RPMI7951 (cell line): ENCODE data around the gene CERK. TPM values are rescaled to one million over a fixed set of nuclear protein-coding genes. Genes with fewer than 3 reads are reported as not detected.
A peak's percentile ranks its signal among the peaks of the same experiment; 100 is the strongest.
"Not testable (repeated sequence)": the region's sequence is repeated elsewhere in the genome, so short reads cannot be mapped to it uniquely, and the experiment has no call there.

Source experiments
- DNase-seq: peaks from one replicate; pipeline ENCODE4 v3.0.0-alpha.2; 2012; ENCODE audit warnings: low read depth
- total RNA-seq: library from RNA; depleted of rRNA; stranded (reverse); fragments of >200 nt; shearing (Covaris generic); gene quantifications from 2 replicates; pipeline ENCODE4 v1.2.3, GENCODE V29; 2014; rRNA removed

Gene CERK
- 24.0 and 31.1 TPM in 2 replicates for total RNA-seq

GRCh38 chr22:46737976-46738646 lies at the start of gene CERK:
TSS of gene CERK (minus strand) at chr22:46738252. CDS start at chr22:46738148, 104 bp downstream.
- peak; percentile 69 for DNase-seq

- DNase-seq, result no peak
These were observed 45.7 kb upstream of the CERK start for GRCh38 chr22:46783721-46784120.

GRCh38 chr22:46782200-46782599 lies 44.1 kb upstream of the CERK start:
- not testable (repeated sequence) for DNase-seq

- no peak for DNase-seq
These were observed 43.2 kb upstream of the CERK start for GRCh38 chr22:46781291-46781690.

GRCh38 chr22:46780453-46780852 lies 42.4 kb upstream of the CERK start:
- DNase-seq, result no peak

GRCh38 chr22:46779651-46780050 lies 41.6 kb upstream of the CERK start:
- no peak for DNase-seq

- no peak for DNase-seq
These were observed 41.0 kb upstream of the CERK start for GRCh38 chr22:46779023-46779422.

- DNase-seq, result no peak
These were observed 39.5 kb upstream of the CERK start for GRCh38 chr22:46777609-46777970.

- DNase-seq, result no peak
These were observed 39.0 kb upstream of the CERK start for GRCh38 chr22:46776876-46777608.

- DNase-seq, result no peak
These were observed 38.1 kb upstream of the CERK start for GRCh38 chr22:46775850-46776826.

GRCh38 chr22:46774980-46775849 lies 37.2 kb upstream of the CERK start:
- no peak for DNase-seq

GRCh38 chr22:46774253-46774979 lies 36.4 kb upstream of the CERK start:
- no peak for DNase-seq

- DNase-seq, result no peak
These were observed 35.0 kb upstream of the CERK start for GRCh38 chr22:46773076-46773475.

- DNase-seq, result no peak
These were observed 32.7 kb upstream of the CERK start for GRCh38 chr22:46770726-46771125.

- DNase-seq, result no peak
These were observed 32.1 kb upstream of the CERK start for GRCh38 chr22:46770151-46770641.

- DNase-seq, result no peak
These were observed 31.7 kb upstream of the CERK start for GRCh38 chr22:46769706-46770105.

- no peak for DNase-seq
These were observed 31.2 kb upstream of the CERK start for GRCh38 chr22:46769191-46769675.

- no peak for DNase-seq
These were observed 29.4 kb upstream of the CERK start for GRCh38 chr22:46767249-46767985.

- no peak for DNase-seq
These were observed 28.6 kb upstream of the CERK start for GRCh38 chr22:46766611-46767010.
